GM18909 (cell line): Measurements from ENCODE around the gene FCHO2.

Experiments
- ATAC-seq: cut with Tn5 transposase; IDR thresholded peaks from one replicate; pipeline ENCODE4 v1.9.1; 2021; ENCODE audit warnings: mild to moderate bottlenecking; ENCODE audit not compliant: unreplicated experiment, poor library complexity

Gene FCHO2

DNA sequence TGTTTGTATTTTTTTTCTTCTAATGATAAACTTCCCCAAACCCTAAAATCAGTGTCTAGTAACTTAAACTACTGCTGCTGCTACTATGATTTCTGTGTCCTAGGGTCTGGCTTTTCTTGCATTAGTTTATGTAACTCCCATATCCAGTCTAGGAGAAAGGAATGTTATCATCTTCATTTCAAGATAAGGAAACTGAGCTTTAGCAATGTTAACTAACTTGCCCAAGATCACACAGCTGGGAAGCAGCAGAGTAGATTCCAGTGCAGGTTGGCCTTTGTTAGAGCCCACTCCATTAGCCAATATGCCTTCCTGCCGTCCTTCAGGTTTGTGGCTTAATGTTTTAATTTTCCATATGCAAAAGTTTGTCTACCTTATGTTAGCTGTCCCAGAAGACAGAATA lies 175.0 kb downstream of the FCHO2 start:
- ATAC-seq: no peak

GRCh38 chr5:73131711-73132425 lies 176.0 kb downstream of the FCHO2 start:
- no peak for ATAC-seq

GRCh38 chr5:73132759-73133158 lies 176.9 kb downstream of the FCHO2 start:
- ATAC-seq: no peak

DNA sequence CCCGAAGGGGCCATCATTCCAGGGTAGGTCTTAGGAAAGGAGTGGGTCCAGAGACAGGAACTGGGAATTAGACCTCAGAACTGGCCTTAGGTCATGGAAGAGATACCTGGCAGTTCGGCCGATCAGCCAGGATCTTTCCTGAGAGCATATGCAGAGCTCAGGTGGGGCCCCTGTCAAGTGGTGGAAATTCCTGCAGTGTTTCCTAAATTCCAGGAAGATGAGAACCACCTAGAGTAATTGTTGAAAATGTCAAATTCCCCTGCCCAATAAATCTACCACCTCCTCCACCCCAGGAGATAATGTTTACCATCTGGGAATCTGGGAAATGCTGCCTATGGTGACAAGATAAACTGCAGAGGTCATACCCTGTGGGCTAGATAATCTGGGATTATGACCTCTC lies 179.2 kb downstream of the FCHO2 start:
- no peak for ATAC-seq

DNA sequence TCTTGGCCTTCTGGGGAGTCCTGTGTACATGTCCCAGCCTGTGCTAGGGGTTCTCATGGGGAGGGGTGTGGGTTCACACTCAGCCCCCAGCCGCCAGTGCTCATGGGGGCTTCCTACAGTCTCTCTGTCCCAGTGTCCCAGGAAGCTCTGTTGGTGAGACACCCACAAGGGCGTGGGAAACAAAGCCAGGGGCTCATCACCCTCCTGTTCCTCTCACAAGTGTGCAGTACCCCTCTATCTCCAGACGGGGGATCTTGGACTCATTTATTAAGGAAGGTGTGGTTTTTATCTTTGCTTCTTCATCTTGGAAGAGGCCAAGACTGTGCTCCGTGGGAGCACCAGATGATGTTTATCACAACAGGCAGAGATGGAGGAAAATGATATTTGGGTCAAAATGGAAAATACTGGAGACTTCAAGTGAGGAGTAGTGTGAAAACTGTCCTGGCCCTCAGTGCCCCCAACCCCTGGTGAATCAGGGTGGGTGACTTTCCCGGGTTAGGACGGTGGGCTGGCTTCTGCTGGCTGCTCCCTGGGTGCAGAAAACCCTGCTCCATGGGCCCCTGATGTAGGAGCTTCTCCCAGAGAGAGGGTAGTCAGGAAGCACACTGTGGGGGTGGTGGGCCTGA lies 179.7 kb downstream of the FCHO2 start:
- ATAC-seq: no peak

- ATAC-seq: no peak
Measured at GRCh38 chr5:73136055-73136562, 180.3 kb downstream of the FCHO2 start.

DNA sequence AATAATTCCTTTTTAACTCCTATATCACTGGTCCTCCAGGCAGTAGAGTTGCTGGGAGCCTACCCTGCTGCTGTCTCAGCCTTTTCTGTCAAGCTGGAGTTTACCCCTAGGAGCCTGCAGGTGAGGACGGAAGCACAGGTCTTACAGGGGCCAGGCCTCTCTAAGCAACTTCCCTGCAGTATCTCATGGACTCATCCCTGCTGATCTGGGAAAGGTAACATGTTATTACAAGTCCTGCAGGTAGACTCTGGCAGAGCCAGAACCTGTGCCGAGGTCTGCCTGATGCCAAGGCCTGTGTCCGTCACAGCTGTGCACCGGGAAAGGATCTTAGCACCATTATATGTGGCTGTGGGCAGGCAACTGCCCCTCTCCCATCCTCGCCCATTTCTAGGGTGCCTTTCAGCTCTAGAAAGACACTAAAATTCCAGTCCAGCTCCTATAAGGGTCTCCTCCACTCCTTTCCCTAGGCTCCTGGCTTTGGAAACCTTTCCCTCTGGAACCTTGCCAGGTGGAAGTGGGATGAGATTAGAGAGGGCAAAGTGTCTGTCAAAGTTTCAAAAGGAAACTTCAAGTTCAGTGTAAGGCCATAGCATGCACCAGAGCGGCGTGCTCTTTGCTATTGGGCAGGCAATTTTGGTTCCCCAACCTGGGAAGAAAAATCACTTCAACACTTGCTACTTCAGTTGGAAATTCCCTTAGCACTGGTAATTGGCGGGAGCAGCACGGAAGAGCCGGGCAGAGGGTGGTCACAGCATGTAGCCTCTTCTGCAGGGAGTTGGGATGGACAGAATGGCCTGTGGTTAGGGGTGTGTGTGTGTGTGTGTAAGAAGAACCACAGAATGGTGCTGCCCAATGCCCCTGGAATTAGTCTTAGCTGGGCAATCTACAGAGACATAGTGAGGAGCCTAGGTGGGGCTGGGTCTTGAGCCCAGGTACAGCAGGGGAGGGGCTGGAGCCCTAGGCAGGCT lies 182.0 kb downstream of the FCHO2 start:
- ATAC-seq: no peak

- ATAC-seq: no peak
Measured at GRCh38 chr5:73139485-73139884, 183.6 kb downstream of the FCHO2 start.
